Colonic mucosa (tissue), 4 donors: ENCODE measurements around the gene CER1. TPM values are rescaled to one million over a fixed set of nuclear protein-coding genes. Genes with fewer than 3 reads are reported as not detected.
"Not testable (repeated sequence)": the region's sequence is repeated elsewhere in the genome, so short reads cannot be mapped to it uniquely, and the experiment has no call there.

Experiments used
- DNase-seq: peaks from one replicate; pipeline ENCODE4 v3.0.0-alpha.2; 2020
- H3K27ac ChIP-seq: fragments of 200-600 bp; one replicate; pipeline ENCODE4 v1.8.0; 2021
- H3K27me3 ChIP-seq: fragments of 200-600 bp; one replicate; pipeline ENCODE4 v1.8.0; 2021
- H3K36me3 ChIP-seq: fragments of 200-600 bp; one replicate; pipeline ENCODE4 v1.8.0; 2021
- H3K4me1 ChIP-seq: fragments of 200-600 bp; one replicate; pipeline ENCODE4 v1.8.0; 2021; ENCODE audit warnings: mild to moderate bottlenecking
- H3K4me3 ChIP-seq: fragments of 200-600 bp; one replicate; pipeline ENCODE4 v1.8.0; 2021
- H3K9ac ChIP-seq, 2 donors: one replicate each; pipeline ENCODE4 v1.7.0; 2013; ENCODE audit warnings: control low read depth in 2 of 2, low read depth in 2 of 2, low read length in 2 of 2
- H3K9me3 ChIP-seq: fragments of 200-600 bp; one replicate; pipeline ENCODE4 v1.8.0; 2021
- intact Hi-C: fragments of 100-400 bp; cut with DNase I; formaldehyde crosslinking; loops from one replicate; pipeline ENCODE4 v1.14.1; 2022
- total RNA-seq, 2 donors: library from RNA; stranded (reverse); fragmentation: NEBNext Ultra II Directional in 1 of 2; extraction: Animal tissue kit (Norgen Biotek cat#: 25700) in 1 of 2; gene quantifications; one replicate each; pipeline ENCODE4 v1.2.1, GENCODE V29; 2021
- TF ChIP-seq, protein P1 (sequence below): fragments of 200-600 bp; IDR thresholded peaks from one replicate; pipeline ENCODE4 v1.8.0; 2022; ENCODE audit warnings: antibody characterized with exemption, mild to moderate bottlenecking
- donor health status: healthy.
- donor health status: DM: no; HTN: no; CAD: no.
- donor health status: DM: no; HTN: no; CAD: no.

Gene CER1
- total RNA-seq, 2 donors from 2014 or later = not detected

- no peak overlapping the region for H3K9ac ChIP-seq
- H3K4me3 ChIP-seq = no peak overlapping the region
- no peak overlapping the region for H3K27ac ChIP-seq
- TF ChIP-seq, protein P1, sequence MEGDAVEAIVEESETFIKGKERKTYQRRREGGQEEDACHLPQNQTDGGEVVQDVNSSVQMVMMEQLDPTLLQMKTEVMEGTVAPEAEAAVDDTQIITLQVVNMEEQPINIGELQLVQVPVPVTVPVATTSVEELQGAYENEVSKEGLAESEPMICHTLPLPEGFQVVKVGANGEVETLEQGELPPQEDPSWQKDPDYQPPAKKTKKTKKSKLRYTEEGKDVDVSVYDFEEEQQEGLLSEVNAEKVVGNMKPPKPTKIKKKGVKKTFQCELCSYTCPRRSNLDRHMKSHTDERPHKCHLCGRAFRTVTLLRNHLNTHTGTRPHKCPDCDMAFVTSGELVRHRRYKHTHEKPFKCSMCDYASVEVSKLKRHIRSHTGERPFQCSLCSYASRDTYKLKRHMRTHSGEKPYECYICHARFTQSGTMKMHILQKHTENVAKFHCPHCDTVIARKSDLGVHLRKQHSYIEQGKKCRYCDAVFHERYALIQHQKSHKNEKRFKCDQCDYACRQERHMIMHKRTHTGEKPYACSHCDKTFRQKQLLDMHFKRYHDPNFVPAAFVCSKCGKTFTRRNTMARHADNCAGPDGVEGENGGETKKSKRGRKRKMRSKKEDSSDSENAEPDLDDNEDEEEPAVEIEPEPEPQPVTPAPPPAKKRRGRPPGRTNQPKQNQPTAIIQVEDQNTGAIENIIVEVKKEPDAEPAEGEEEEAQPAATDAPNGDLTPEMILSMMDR = no peak
- H3K36me3 ChIP-seq = no peaks in the 10 kb centered on the region
- no peak for DNase-seq
- no peaks in the 10 kb centered on the region for H3K9me3 ChIP-seq
- peaks cover 4% of the 10 kb centered on the region for H3K4me1 ChIP-seq
- intact Hi-C loops = no loop called here
- H3K27me3 ChIP-seq = no peaks in the 10 kb centered on the region
Observed at GRCh38 chr9:14690948-14691730, 31.4 kb downstream of the CER1 start.

DNA sequence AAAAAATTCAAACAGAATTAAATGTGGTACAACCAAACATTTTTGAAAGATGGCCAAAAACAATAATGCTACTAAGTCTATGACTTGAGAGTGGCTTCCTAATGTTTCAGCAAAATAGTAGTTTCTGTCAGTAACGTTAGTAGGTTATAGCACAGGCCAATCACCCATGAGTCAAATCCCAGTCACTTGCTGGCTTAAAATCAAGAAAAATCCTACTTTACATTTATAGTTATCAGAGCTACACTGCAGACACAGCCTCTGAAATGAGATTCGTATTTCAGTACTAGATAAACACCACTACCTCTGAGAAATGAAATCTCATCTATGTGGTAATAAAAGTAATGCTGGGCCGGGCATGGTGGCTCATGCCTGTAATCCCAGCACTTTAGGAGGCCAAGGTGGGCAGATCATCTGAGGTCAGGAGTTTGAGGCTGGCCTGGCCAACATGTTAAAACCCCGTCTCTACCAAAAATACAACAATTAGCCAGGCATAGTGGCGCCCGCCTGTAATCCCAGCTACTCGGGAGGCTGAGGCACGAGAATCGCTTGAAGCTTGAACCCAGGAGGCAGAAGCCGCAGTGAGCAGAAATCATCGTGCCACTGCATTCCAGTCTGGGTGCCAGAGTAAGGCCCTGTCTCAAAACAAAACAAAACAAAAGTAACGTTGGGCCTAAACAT, 35.4 kb downstream of the CER1 start:
- H3K36me3 ChIP-seq = no peaks in the 10 kb centered on the region
- intact Hi-C loops = no loop called here
- no peak for DNase-seq
- H3K9ac ChIP-seq = no peak overlapping the region
- no peaks in the 10 kb centered on the region for H3K27me3 ChIP-seq
- peaks cover 4% of the 10 kb centered on the region for H3K4me1 ChIP-seq
- H3K27ac ChIP-seq = no peak overlapping the region
- no peaks in the 10 kb centered on the region for H3K9me3 ChIP-seq
- TF ChIP-seq, protein P1 = no peak
- H3K4me3 ChIP-seq = no peak overlapping the region

DNA sequence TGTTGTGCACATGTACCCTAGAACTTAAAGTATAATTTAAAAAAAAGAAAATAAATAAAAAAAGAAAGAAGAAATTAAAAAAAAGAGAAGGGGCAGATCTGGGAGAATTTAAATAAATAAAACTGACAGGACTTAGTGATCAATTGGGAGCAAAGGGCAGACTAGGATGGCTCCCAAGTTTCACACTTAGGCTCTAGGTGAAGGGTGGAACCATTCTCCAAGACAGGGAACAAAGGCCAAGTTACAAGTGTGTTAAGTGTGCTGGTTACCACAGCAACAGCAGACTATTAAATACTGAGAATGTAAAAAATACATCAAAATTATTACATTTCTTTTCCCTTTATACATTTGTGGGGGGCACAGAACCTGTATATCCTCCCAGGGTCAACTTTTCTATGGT, 36.4 kb downstream of the CER1 start:
- no peaks in the 10 kb centered on the region for H3K36me3 ChIP-seq
- DNase-seq = no peak
- no peak overlapping the region for H3K27ac ChIP-seq
- TF ChIP-seq, protein P1 = no peak
- H3K9me3 ChIP-seq = no peaks in the 10 kb centered on the region
- H3K4me3 ChIP-seq = no peak overlapping the region
- intact Hi-C loops = no loop called here
- H3K4me1 ChIP-seq = no peaks in the 10 kb centered on the region
- H3K9ac ChIP-seq = no peak overlapping the region
- H3K27me3 ChIP-seq = no peaks in the 10 kb centered on the region

DNA sequence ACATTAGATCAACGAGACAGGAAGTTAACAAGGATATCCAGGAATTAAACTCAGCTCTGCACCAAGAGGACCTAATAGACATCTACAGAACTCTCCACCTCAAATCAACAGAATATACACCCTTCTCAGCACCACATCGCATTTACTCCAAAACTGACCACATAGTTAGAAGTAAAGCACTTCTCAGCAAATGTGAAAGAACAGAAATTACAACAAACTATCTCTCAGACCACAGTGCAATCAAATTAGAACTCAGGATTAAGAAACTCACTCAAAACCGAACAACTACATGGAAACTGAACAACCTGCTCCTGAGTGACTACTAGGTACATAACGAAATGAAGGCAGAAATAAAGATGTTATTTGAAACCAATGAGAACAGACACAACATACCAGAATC, 39.9 kb downstream of the CER1 start:
- H3K27me3 ChIP-seq, DNase-seq, H3K27ac ChIP-seq, H3K4me3 ChIP-seq, H3K9ac ChIP-seq, H3K36me3 ChIP-seq, H3K4me1 ChIP-seq, intact Hi-C loops, H3K9me3 ChIP-seq: not testable (repeated sequence)

DNA sequence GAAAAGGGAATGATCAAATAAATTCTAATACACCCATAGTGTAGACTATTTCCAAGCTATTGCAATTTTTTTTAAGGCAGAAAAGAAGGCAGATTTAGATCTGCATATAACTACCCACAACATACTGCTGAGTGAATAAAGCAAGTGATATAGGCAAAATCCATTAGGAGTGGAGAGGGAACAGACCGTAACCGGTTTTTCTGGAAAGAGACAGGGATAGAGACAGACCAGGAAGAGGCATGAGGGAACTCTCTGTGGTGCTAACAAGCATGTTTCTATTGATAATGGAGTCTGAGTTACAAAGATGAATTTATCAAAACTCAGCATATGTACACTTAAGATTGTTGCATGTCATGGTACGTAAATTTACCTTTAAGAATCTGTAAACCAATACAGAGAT, 43.8 kb downstream of the CER1 start:
- no peak for DNase-seq
- TF ChIP-seq, protein P1 = no peak
- no peak overlapping the region for H3K9ac ChIP-seq
- no peaks in the 10 kb centered on the region for H3K9me3 ChIP-seq
- no peak overlapping the region for H3K27ac ChIP-seq
- no peaks in the 10 kb centered on the region for H3K4me1 ChIP-seq
- H3K36me3 ChIP-seq = no peaks in the 10 kb centered on the region
- intact Hi-C loops = no loop called here
- no peak overlapping the region for H3K4me3 ChIP-seq
- H3K27me3 ChIP-seq = no peaks in the 10 kb centered on the region

DNA sequence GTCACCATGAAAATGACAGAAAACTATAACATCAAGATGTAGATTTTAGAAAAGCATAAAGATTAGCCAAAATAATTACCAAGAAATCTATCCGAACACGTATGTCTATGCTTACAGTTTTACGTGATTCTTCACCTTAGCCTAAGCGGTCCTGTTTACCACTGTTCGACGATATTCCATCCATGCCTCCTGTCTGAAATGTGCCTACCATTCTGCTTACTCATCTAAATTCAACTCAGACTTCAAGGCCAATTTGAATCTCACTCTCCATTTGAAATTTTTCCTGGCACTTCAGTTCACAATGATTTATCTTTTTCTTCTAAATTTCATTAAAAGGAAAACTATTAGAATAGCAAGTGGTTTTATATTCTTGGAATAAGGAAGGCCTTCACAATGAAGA, 44.7 kb downstream of the CER1 start:
- Histone ChIP-seq H3K27ac (no peak overlapping the region), H3K36me3 (no peaks in the 10 kb centered on the region), H3K9me3 (no peaks in the 10 kb centered on the region), H3K9ac (no peak overlapping the region), H3K4me3 (no peak overlapping the region), H3K4me1 (no peaks in the 10 kb centered on the region), H3K27me3 (no peaks in the 10 kb centered on the region)
- DNase-seq = no peak
- intact Hi-C loops = no loop called here
- TF ChIP-seq, protein P1 = no peak
